ENCODE measurements around the gene PTPRM.

Gene PTPRM

DNA sequence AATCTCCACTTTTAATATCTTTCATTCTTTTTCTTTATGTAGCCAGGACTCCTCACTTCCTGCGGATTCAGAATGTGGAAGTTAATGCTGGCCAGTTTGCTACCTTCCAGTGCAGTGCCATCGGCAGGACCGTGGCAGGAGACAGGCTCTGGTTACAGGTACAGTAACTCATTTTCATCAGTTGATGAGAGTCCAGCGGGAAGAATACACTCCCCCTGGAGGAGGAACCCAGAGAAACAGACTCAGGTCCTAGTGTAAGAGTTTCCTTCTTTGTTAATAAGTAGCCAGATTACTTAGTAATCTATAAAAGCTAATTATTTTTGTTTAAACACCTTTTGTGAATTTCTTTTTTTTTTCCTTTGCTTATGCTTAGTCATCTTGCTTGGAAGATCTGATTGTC is 359.4 kb downstream of the PTPRM start:
- H3K4me3 ChIP-seq (ENCODE audit: low read depth, low read length) = no peak overlapping the region

DNA sequence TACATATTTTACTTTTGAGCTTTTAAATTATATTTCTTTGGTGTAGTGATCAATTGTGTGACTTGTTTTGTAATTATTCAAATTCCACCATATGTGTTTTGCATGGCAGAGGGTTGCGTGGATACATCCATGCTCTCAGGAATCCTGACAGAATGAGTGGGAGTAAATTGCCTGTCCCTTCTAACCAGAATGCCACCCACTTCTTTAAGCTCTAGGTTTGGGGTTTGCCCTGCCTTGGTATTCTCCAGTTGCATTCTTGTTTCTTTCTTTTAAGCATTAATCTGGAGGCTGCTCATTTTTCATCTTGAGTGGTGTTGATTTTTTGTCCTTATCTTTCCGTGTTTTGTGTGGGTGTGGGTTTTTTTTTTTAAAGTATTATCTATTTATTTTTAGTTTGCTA is 360.0 kb downstream of the PTPRM start:
- H3K4me3 ChIP-seq (ENCODE audit: low read depth, low read length) = no peak overlapping the region
- TF ChIP-seq, protein P1, sequence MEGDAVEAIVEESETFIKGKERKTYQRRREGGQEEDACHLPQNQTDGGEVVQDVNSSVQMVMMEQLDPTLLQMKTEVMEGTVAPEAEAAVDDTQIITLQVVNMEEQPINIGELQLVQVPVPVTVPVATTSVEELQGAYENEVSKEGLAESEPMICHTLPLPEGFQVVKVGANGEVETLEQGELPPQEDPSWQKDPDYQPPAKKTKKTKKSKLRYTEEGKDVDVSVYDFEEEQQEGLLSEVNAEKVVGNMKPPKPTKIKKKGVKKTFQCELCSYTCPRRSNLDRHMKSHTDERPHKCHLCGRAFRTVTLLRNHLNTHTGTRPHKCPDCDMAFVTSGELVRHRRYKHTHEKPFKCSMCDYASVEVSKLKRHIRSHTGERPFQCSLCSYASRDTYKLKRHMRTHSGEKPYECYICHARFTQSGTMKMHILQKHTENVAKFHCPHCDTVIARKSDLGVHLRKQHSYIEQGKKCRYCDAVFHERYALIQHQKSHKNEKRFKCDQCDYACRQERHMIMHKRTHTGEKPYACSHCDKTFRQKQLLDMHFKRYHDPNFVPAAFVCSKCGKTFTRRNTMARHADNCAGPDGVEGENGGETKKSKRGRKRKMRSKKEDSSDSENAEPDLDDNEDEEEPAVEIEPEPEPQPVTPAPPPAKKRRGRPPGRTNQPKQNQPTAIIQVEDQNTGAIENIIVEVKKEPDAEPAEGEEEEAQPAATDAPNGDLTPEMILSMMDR (IDR thresholded peaks at IDR 0.05; ENCODE audit: low read depth, low read length) = no peak

More for the DNA sequence above, 359.4 kb downstream of the PTPRM start:
- TF ChIP-seq, protein P1 (IDR thresholded peaks at IDR 0.05; ENCODE audit: low read depth, low read length) = no peak

DNA sequence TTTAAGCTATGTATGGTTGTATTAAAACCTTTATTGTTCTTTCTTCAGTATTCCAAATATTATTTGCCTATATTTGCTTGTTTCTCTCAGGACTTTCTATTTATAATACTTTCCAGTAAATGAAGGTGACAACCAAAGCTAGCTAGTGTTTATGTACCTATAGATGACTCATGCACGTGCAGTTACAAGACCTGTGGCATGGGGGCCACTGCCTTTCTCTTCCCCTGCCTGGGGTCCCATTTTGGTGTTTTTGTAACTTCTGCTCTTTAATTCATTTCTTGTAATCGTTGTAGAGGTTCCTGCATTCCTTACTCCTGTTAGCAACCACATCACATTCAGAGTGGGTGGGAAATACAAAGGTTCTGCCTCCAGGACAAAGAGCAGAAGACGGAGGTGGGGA is 364.6 kb downstream of the PTPRM start:
- TF ChIP-seq, protein P1 (IDR thresholded peaks at IDR 0.05; ENCODE audit: low read depth, low read length) = no peak

DNA sequence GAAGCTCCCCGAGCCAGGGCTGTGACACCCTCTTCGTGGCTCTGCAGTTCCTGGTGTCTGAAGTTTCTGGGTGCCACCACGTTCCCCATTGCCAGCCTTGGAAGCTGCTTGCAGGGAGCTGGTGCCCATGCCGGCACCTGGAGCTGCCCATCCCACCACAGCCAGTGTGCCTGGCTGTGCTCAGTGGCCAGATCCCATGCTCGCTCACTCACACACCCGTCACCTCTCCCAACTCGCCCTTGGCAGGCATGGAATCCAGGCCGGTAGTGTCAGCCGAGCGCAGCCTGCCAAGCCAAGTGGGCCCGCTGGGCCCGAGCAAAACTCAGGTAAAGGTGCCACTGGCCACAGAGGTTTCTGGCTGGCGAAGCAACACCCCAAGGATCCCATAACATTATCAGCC is 370.2 kb downstream of the PTPRM start:
- TF ChIP-seq, protein P1 (IDR thresholded peaks at IDR 0.05; ENCODE audit: low read depth, low read length) = no peak
- no peak overlapping the region for H3K4me3 ChIP-seq (ENCODE audit: low read depth, low read length)

More for the DNA sequence above, 364.6 kb downstream of the PTPRM start:
- H3K4me3 ChIP-seq (ENCODE audit: low read depth, low read length) = no peak overlapping the region

DNA sequence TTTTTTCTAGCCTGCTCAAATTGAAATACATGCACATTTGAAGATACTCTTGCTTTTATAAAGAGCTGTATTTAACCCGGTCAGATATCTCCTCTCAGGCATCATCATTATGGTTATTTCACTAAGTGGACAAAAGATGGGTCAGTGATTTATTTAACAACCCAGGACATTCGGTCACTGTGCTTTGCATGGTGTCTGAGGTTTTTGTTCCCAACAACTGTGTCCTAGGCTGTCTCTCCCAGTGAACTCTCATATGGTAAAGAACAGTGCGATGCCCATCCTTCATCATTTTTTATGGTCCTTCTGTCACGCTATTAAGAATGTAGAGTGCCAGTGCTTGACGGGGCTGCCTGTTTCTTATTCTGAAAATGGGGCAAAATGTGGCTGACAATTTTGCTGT is 372.4 kb downstream of the PTPRM start:
- TF ChIP-seq, protein P1 (IDR thresholded peaks at IDR 0.05; ENCODE audit: low read depth, low read length) = no peak
- no peak overlapping the region for H3K4me3 ChIP-seq (ENCODE audit: low read depth, low read length)

DNA sequence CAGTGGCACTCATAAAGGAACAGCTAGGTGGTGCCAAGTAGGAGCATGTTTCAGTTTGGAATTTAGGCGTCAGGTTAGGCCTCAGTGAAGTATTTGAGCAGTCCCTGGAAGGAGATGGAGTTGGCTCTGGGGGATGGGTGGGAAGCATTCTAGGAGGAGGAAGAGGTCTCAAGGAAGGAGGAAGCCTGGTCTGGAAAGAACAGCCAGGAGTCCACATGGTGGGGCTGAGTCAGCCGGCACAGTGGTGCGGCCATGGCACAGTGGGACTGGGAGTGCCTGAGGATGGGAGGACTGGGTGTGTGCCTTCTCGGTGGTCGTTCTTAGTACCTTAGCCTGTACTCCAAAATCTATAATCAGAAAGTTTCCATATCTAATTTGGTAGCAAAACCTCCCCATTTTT is 373.3 kb downstream of the PTPRM start:
- TF ChIP-seq, protein P1 (IDR thresholded peaks at IDR 0.05; ENCODE audit: low read depth, low read length) = no peak
- no peak overlapping the region for H3K4me3 ChIP-seq (ENCODE audit: low read depth, low read length)

DNA sequence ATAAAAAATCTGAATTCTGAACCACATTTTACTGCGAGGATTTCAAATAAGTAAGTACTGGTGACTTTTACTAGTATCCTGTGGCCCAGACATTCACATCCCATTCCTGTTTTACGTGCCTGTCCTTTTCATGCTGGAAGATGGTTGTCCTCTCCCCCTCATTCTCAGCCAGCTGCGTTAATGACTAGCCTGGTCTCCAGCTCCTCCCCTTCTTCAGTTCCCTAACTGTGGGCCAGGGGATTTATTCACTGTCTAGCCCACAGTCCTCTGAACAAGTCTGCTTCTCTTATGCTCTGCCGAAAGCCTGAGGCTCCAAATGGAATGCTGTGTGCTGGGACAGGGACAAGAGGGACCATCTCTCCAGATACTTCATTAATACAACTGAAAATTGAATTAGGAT is 373.9 kb downstream of the PTPRM start:
- no peak overlapping the region for H3K4me3 ChIP-seq (ENCODE audit: low read depth, low read length)
- TF ChIP-seq, protein P1 (IDR thresholded peaks at IDR 0.05; ENCODE audit: low read depth, low read length) = no peak

Data from WI38 (cell line).